Measurements from ENCODE around the gene MITF. TPM values are rescaled to one million over a fixed set of nuclear protein-coding genes. Genes with fewer than 3 reads are reported as not detected.

The MITF gene
- total RNA-seq, 4 donors from 2014 or later, result 71.1 to 139 (median 109) TPM

- in situ Hi-C loops (cut with MboI; ENCODE audit: low sequenced_read_pairs in 4 of 4) (no loop called here), intact Hi-C loops (cut with DNase I; ENCODE audit: low total_unique reads) (loop anchor here (2.0 to 5.0 kb wide), 2 partner anchors 17 to 45 kb away; no protein-coding TSS in a partner anchor)
- H3K4me1 ChIP-seq, result peaks cover 39 to 45% of the 10 kb centered on the region in 2 donors
- H3K4me3 ChIP-seq, result no peak overlapping the region
- DNase-seq (no peak), ATAC-seq (no peak)
- TF ChIP-seq CTCF (IDR thresholded peaks at IDR 0.05 in 4 of 5, conservative IDR thresholded peaks at IDR 0.05 in 1 of 5) (no peak), POLR2A (IDR thresholded peaks at IDR 0.05) (no peak)
- no peaks in the 10 kb centered on the region for H3K27me3 ChIP-seq
- H3K36me3 ChIP-seq, result no peaks in the 10 kb centered on the region
- peak overlapping the region; percentile 91 to 97 (median 92) for H3K27ac ChIP-seq
- no peaks in the 10 kb centered on the region for H3K9me3 ChIP-seq
Observed at GRCh38 chr3:69737392-69737791, 1.9 kb upstream of the MITF start.

GRCh38 chr3:69738315-69738714 lies 949 bp upstream of the MITF start:
- Histone ChIP-seq H3K9me3 (no peaks in the 10 kb centered on the region), H3K27ac (peak overlapping the region; percentile 91 to 97 (median 92))
- TF ChIP-seq CTCF (IDR thresholded peaks at IDR 0.05 in 4 of 5, conservative IDR thresholded peaks at IDR 0.05 in 1 of 5) (no peak), POLR2A (IDR thresholded peaks at IDR 0.05) (peak in 1 of 2 donors; percentile 2)

GRCh38 chr3:69738859-69739203 lies 433 bp upstream of the MITF start:
- in situ Hi-C loops (cut with MboI; ENCODE audit: low sequenced_read_pairs in 4 of 4), result no loop called here
- intact Hi-C loops (cut with DNase I; ENCODE audit: low total_unique reads), result loop anchor here (2.0 to 5.0 kb wide), 3 partner anchors 47 to 622 kb away; no protein-coding TSS in a partner anchor
- Histone ChIP-seq H3K9me3 (no peaks in the 10 kb centered on the region), H3K27ac (peak overlapping the region; percentile 91 to 97 (median 92)), H3K27me3 (no peaks in the 10 kb centered on the region), H3K4me1 (peaks cover 53 to 60% of the 10 kb centered on the region in 2 donors), H3K36me3 (no peaks in the 10 kb centered on the region), H3K4me3 (peak overlapping the region; percentile 76 to 98 (median 88))
- DNase-seq, result peak in 1 of 2 donors; percentile 26
- TF ChIP-seq POLR2A (IDR thresholded peaks at IDR 0.05) (no peak), CTCF (IDR thresholded peaks at IDR 0.05 in 4 of 5, conservative IDR thresholded peaks at IDR 0.05 in 1 of 5) (no peak)
- peak; percentile 6 to 14 for ATAC-seq

More at GRCh38 chr3:69738315-69738714, 949 bp upstream of the MITF start:
- peak overlapping the region; percentile 76 to 98 (median 88) for H3K4me3 ChIP-seq
- in situ Hi-C loops (cut with MboI; ENCODE audit: low sequenced_read_pairs in 4 of 4), result no loop called here
- DNase-seq, result peak in 1 of 2 donors; percentile 18
- H3K27me3 ChIP-seq, result no peaks in the 10 kb centered on the region
- peaks cover 48 to 55% of the 10 kb centered on the region in 2 donors for H3K4me1 ChIP-seq
- no peaks in the 10 kb centered on the region for H3K36me3 ChIP-seq
- ATAC-seq, result peak; percentile 64
- intact Hi-C loops (cut with DNase I; ENCODE audit: low total_unique reads), result loop anchor here (2.0 to 5.0 kb wide), 3 partner anchors 46 to 622 kb away; no protein-coding TSS in a partner anchor

- Histone ChIP-seq H3K4me1 (peaks cover 67 to 69% of the 10 kb centered on the region in 2 donors), H3K4me3 (peak overlapping the region; percentile 76 to 98 (median 88)), H3K36me3 (no peaks in the 10 kb centered on the region), H3K27ac (peak overlapping the region; percentile 91 to 97 (median 92)), H3K9me3 (no peaks in the 10 kb centered on the region), H3K27me3 (no peaks in the 10 kb centered on the region)
- DNase-seq, result peak; percentile 41 to 47
- ATAC-seq, result peak; percentile 22 to 27
- in situ Hi-C loops (cut with MboI; ENCODE audit: low sequenced_read_pairs in 4 of 4), result no loop called here
- intact Hi-C loops (cut with DNase I; ENCODE audit: low total_unique reads), result no loop called here
- TF ChIP-seq CTCF (IDR thresholded peaks at IDR 0.05 in 4 of 5, conservative IDR thresholded peaks at IDR 0.05 in 1 of 5) (no peak), POLR2A (IDR thresholded peaks at IDR 0.05) (no peak)
Observed at GRCh38 chr3:69740103-69741021, 1.1 kb downstream of the MITF start.

Data from gastrocnemius medialis (tissue), 4 donors.